Endothelial cell (in vitro differentiated cells): ENCODE measurements around the gene JAZF1. TPM values are rescaled to one million over a fixed set of nuclear protein-coding genes. Genes with fewer than 3 reads are reported as not detected.

Experiments
- DNase-seq: peaks from one replicate; pipeline ENCODE4 v3.0.0; 2021; ENCODE audit warnings: low spot score
- H3K27ac Mint-ChIP-seq: one replicate; pipeline ENCODE4 v1.8.0; 2021; ENCODE audit warnings: mixed read lengths, inconsistent platforms; ENCODE audit not compliant: unreplicated experiment
- H3K27me3 Mint-ChIP-seq: one replicate; pipeline ENCODE4 v1.8.0; 2021; ENCODE audit warnings: mild to moderate bottlenecking, moderate library complexity, mixed read lengths, inconsistent platforms; ENCODE audit not compliant: unreplicated experiment
- H3K36me3 Mint-ChIP-seq: one replicate; pipeline ENCODE4 v1.8.0; 2021; ENCODE audit warnings: mild to moderate bottlenecking, low read depth, mixed read lengths, inconsistent platforms; ENCODE audit not compliant: unreplicated experiment
- H3K4me1 Mint-ChIP-seq: one replicate; pipeline ENCODE4 v1.8.0; 2021; ENCODE audit warnings: mild to moderate bottlenecking, mixed read lengths, inconsistent platforms; ENCODE audit not compliant: unreplicated experiment
- H3K4me3 Mint-ChIP-seq: one replicate; pipeline ENCODE4 v1.8.0; 2021; ENCODE audit warnings: mild to moderate bottlenecking, mixed read lengths, inconsistent platforms; ENCODE audit not compliant: unreplicated experiment
- H3K9me3 Mint-ChIP-seq: one replicate; pipeline ENCODE4 v1.8.0; 2021; ENCODE audit warnings: mixed read lengths, inconsistent platforms; ENCODE audit not compliant: unreplicated experiment
- total RNA-seq: library from RNA; stranded (reverse); fragmentation: NEBNext Ultra II Directional; extraction: Animal tissue kit (Norgen Biotek cat#: 25700); gene quantifications from one replicate; pipeline ENCODE4 v1.2.1, GENCODE V29; 2021; ENCODE audit not compliant: unreplicated experiment
- TF ChIP-seq, protein P1 (sequence below): fragments of 200-600 bp; sonication (generic); IDR thresholded peaks from one replicate; pipeline ENCODE4 v1.5.0; 2021; ENCODE audit warnings: antibody characterized with exemption; ENCODE audit not compliant: unreplicated experiment

Gene JAZF1
- total RNA-seq, 1 donor from 2014 or later, result 8.5 TPM

DNA sequence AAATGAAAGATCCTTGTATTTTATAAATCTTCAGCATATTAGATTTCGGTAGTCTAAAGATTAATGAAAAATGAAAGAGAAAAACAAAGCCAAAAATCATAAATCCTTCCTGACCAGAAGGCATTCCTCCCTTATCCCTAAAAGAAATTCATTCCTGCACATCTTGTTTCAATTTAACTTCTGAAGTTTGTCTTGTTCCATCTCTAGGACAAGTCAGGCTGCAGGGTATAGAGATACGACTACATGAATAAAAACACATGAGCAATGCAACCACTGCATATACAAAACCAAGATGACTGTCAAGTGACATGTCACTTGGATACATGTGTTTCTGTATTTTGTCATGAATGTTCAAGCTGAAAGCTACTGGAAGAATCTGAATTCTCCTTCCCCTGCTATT, 214.9 kb downstream of the JAZF1 start:
- no peaks in the 10 kb centered on the region for H3K9me3 Mint-ChIP-seq

DNA sequence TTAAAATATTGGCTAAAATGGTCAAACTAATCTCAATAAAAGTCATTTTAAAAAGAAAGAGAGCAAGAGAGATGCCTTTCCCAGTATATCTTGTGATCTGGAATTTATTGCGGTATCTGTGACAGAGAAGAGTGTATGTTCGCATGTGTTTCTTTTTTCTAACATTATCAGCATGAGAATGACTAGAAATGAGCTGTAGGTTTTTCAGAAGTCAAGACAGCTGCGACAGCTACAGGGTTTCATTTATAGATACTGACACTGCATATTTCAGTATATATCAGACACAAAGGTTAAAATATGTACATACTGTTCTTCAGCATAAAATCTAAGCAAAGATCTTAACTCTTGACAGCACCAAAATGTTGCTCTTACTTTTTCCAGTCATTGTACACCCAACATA, 215.8 kb downstream of the JAZF1 start:
- no peak overlapping the region for H3K27ac Mint-ChIP-seq
- TF ChIP-seq, protein P1, sequence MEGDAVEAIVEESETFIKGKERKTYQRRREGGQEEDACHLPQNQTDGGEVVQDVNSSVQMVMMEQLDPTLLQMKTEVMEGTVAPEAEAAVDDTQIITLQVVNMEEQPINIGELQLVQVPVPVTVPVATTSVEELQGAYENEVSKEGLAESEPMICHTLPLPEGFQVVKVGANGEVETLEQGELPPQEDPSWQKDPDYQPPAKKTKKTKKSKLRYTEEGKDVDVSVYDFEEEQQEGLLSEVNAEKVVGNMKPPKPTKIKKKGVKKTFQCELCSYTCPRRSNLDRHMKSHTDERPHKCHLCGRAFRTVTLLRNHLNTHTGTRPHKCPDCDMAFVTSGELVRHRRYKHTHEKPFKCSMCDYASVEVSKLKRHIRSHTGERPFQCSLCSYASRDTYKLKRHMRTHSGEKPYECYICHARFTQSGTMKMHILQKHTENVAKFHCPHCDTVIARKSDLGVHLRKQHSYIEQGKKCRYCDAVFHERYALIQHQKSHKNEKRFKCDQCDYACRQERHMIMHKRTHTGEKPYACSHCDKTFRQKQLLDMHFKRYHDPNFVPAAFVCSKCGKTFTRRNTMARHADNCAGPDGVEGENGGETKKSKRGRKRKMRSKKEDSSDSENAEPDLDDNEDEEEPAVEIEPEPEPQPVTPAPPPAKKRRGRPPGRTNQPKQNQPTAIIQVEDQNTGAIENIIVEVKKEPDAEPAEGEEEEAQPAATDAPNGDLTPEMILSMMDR, result no peak
- no peaks in the 10 kb centered on the region for H3K4me1 Mint-ChIP-seq
- no peak for DNase-seq
- H3K4me3 Mint-ChIP-seq, result no peak overlapping the region
- H3K9me3 Mint-ChIP-seq, result no peaks in the 10 kb centered on the region
- no peaks in the 10 kb centered on the region for H3K27me3 Mint-ChIP-seq
- H3K36me3 Mint-ChIP-seq, result no peaks in the 10 kb centered on the region

More for the DNA sequence above, 214.9 kb downstream of the JAZF1 start:
- Mint-ChIP-seq H3K36me3 (no peaks in the 10 kb centered on the region), H3K4me3 (no peak overlapping the region), H3K4me1 (no peaks in the 10 kb centered on the region), H3K27me3 (no peaks in the 10 kb centered on the region), H3K27ac (no peak overlapping the region)
- TF ChIP-seq, protein P1, result no peak
- no peak for DNase-seq

DNA sequence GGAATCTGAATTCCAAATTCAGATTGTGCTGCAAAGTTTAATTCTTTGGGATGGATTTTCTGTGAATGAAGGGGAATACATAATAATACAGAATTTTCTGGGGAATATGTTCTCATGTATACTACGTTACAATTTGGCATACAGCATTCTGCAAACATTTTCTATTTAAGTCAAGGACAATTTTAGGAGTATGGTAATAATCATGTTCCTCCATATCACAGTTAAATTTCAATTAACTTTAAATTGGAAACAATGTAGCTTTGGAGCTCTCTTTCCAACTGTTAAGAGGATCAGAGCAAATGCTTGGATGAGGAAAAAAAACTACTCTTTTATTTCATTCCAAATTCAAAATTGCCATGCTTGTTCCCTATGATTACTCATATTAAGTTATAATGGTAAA, 217.5 kb downstream of the JAZF1 start:
- DNase-seq, result no peak
- H3K4me1 Mint-ChIP-seq, result no peaks in the 10 kb centered on the region
- H3K27ac Mint-ChIP-seq, result no peak overlapping the region
- TF ChIP-seq, protein P1, result no peak
- no peaks in the 10 kb centered on the region for H3K9me3 Mint-ChIP-seq
- no peaks in the 10 kb centered on the region for H3K36me3 Mint-ChIP-seq
- H3K4me3 Mint-ChIP-seq, result no peak overlapping the region
- peaks cover 2% of the 10 kb centered on the region for H3K27me3 Mint-ChIP-seq

DNA sequence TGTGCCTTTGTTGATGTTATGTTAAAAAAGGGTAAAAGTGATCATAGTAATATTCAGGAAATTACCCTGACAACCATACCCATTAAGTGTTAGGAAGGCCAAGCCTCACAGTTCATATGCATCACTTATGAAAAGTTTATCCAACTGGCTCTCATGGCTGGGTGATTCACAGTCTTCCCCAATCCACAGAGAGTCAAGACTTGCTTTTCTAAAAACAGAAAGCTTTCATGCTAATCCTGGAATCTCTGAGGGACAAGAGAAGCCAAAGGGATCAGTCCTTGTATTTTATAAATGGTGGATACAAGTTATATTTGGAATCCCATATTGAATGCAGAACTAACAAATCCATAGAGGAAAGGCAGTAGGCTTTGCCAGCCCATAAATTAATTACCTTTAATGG, 218.3 kb downstream of the JAZF1 start:
- H3K9me3 Mint-ChIP-seq, result no peaks in the 10 kb centered on the region
- no peak for DNase-seq

DNA sequence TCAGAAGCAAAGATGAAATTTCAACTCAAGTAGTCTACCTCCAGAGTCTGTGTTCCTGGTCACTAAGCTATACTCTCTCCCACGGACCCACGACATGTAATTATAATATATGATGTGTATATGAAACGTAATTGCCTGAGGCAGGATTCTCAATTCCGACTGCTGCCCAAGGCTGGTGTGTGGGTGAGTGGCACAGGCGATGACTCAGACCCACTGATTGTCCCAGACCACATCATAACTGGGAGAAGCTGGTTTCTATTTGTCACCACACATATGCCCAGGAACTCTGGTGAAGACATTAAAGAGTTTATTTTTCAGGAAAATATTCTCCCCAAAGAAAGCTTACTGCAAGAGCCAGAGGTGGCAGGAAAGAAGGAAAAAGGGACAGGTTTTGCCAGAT, 219.3 kb downstream of the JAZF1 start:
- no peak for DNase-seq
- Mint-ChIP-seq H3K27me3 (peaks cover 2% of the 10 kb centered on the region), H3K4me1 (no peaks in the 10 kb centered on the region), H3K27ac (no peak overlapping the region), H3K4me3 (no peak overlapping the region), H3K36me3 (no peaks in the 10 kb centered on the region), H3K9me3 (no peaks in the 10 kb centered on the region)
- TF ChIP-seq, protein P1, result no peak

More for the DNA sequence above, 218.3 kb downstream of the JAZF1 start:
- H3K27ac Mint-ChIP-seq, result no peak overlapping the region
- TF ChIP-seq, protein P1, result no peak
- peaks cover 2% of the 10 kb centered on the region for H3K27me3 Mint-ChIP-seq
- H3K36me3 Mint-ChIP-seq, result no peaks in the 10 kb centered on the region
- no peak overlapping the region for H3K4me3 Mint-ChIP-seq
- H3K4me1 Mint-ChIP-seq, result no peaks in the 10 kb centered on the region
